Measurements from ENCODE around the gene TTC12.

DNA sequence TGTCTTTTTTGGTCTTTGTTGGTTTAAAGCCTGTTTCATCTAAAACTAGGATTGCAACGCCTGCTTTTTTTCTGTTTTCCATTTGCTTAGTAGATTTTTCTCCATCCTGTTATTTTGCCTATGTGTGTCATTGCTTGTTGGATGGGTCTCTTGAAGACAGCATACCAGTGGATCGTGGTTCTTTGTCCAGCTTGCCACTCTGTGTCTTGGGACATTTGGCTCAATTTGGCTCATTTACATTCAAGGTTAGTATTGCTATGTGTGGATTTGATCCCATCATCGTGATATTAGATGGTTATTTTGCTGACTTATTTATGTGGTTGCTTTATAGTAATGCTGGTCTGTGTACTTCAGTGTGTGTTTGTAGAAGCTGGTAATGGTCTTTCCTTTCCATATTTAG, 41.8 kb downstream of the TTC12 start:
- TF ChIP-seq, protein P1, sequence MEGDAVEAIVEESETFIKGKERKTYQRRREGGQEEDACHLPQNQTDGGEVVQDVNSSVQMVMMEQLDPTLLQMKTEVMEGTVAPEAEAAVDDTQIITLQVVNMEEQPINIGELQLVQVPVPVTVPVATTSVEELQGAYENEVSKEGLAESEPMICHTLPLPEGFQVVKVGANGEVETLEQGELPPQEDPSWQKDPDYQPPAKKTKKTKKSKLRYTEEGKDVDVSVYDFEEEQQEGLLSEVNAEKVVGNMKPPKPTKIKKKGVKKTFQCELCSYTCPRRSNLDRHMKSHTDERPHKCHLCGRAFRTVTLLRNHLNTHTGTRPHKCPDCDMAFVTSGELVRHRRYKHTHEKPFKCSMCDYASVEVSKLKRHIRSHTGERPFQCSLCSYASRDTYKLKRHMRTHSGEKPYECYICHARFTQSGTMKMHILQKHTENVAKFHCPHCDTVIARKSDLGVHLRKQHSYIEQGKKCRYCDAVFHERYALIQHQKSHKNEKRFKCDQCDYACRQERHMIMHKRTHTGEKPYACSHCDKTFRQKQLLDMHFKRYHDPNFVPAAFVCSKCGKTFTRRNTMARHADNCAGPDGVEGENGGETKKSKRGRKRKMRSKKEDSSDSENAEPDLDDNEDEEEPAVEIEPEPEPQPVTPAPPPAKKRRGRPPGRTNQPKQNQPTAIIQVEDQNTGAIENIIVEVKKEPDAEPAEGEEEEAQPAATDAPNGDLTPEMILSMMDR (IDR thresholded peaks at IDR 0.05) = no peak
- TF ChIP-seq EZH2 (IDR thresholded peaks at IDR 0.05; ENCODE audit: borderline replicate concordance, insufficient read depth, low read depth, low read length, poor library complexity, severe bottlenecking) = no peak

Measured in B cell (primary cell).